ENCODE results near the gene IL36B. TPM values are rescaled to one million over a fixed set of nuclear protein-coding genes. Genes with fewer than 3 reads are reported as not detected.

The IL36B gene
- total RNA-seq, 1 donor from 2014 or later = not detected

DNA sequence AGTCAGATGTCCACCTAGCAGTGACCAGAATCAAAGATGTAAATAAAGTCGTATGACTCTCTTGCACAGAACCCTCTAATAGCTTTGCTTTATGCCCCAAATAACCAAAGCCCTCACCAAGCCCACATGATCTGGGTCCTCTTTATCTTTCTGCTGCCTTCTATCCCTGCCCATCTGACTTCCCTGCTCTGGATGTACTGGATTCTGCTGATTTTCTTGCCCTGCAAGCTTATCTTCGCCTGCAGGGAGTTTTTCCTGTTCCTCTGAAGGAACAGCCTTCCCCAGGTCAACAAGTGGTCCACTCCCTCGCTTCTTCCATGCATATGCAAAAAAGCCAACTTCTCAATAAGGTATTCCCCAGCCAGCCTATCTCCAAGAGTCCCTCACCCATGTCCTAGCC is 18.7 kb downstream of the IL36B start:
- no peak for FAIRE-seq
- no peak overlapping the region for H3K4me3 ChIP-seq (ENCODE audit: low read depth, low read length)
- H3K36me3 ChIP-seq (ENCODE audit: control insufficient read depth, insufficient read depth, low read length) = no peaks in the 10 kb centered on the region
- DNase-seq (ENCODE audit: low read depth) = no peak
- TF ChIP-seq, protein P1, sequence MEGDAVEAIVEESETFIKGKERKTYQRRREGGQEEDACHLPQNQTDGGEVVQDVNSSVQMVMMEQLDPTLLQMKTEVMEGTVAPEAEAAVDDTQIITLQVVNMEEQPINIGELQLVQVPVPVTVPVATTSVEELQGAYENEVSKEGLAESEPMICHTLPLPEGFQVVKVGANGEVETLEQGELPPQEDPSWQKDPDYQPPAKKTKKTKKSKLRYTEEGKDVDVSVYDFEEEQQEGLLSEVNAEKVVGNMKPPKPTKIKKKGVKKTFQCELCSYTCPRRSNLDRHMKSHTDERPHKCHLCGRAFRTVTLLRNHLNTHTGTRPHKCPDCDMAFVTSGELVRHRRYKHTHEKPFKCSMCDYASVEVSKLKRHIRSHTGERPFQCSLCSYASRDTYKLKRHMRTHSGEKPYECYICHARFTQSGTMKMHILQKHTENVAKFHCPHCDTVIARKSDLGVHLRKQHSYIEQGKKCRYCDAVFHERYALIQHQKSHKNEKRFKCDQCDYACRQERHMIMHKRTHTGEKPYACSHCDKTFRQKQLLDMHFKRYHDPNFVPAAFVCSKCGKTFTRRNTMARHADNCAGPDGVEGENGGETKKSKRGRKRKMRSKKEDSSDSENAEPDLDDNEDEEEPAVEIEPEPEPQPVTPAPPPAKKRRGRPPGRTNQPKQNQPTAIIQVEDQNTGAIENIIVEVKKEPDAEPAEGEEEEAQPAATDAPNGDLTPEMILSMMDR (IDR thresholded peaks at IDR 0.05; ENCODE audit: insufficient read depth, low read length, severe bottlenecking) = no peak
- peaks cover 4% of the 10 kb centered on the region for H3K27me3 ChIP-seq (ENCODE audit: control insufficient read depth, insufficient read depth, low read length)

DNA sequence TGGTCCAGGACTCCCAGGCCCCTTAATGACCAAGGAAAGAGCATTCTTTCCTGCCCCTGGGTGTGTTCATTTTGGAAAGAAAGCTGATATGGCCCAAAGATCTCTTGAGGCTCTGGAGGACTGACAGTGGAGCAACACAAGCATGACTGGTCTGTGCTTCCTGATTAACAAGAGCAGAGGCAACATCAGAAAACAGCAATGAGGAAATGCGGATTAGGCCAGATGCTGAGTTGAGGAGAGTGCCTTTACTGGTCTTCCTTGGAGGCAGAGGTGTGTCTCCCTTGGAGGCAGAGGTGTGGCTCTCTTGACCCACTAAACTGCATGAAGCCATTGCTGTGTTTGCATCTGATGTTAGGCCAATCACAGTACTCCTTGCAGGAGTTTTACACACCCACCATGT is 19.9 kb downstream of the IL36B start:
- no peaks in the 10 kb centered on the region for H3K36me3 ChIP-seq (ENCODE audit: control insufficient read depth, insufficient read depth, low read length)
- DNase-seq (ENCODE audit: low read depth) (peak; percentile 16), FAIRE-seq (no peak)
- TF ChIP-seq, protein P1 (IDR thresholded peaks at IDR 0.05; ENCODE audit: insufficient read depth, low read length, severe bottlenecking) = no peak
- H3K27me3 ChIP-seq (ENCODE audit: control insufficient read depth, insufficient read depth, low read length) = peaks cover 7% of the 10 kb centered on the region
- no peak overlapping the region for H3K4me3 ChIP-seq (ENCODE audit: low read depth, low read length)

DNA sequence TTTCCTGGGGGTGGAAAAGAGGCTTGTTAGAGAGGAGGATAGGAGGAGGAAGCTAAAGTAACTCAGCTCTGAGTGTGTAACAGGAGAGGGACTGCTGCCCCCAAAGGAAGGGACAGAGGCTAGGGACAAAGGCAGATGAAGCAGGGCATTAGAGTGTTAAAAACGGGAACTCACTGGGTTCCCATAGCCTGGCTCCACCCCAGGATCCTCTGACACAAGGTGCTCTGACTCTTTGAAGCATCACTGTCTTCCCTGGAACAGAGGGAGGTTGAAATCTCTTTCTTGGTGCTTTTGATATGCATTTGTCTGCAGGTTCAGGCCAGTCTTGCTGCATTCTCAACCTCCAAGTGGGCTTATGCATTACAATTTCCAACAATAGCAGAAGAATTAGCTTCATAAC is 24.6 kb downstream of the IL36B start:
- H3K4me3 ChIP-seq (ENCODE audit: low read depth, low read length) = no peak overlapping the region
- H3K36me3 ChIP-seq (ENCODE audit: control insufficient read depth, insufficient read depth, low read length) = no peaks in the 10 kb centered on the region
- TF ChIP-seq, protein P1 (IDR thresholded peaks at IDR 0.05; ENCODE audit: insufficient read depth, low read length, severe bottlenecking) = no peak
- peaks cover 9% of the 10 kb centered on the region for H3K27me3 ChIP-seq (ENCODE audit: control insufficient read depth, insufficient read depth, low read length)
- peak; percentile 62 for FAIRE-seq
- DNase-seq (ENCODE audit: low read depth) = no peak

DNA sequence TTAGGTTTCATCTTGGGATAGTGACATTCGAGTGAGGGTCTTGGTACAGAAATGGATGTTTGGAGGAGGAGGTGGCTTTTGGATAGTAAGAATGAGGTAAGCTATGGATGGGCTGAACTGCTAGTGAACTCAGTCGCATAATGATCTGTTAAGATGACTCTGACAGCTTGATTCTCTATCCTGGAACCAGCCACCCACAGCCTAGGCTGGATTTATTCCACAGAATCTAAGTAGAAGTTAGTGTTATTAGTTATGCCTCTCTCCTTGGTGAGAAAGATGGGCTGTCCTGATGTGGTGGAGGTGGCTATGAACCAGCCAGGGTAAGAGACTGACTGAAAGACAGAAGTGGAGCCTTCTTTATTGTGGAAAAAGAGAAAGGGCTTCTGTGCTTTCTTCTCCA is 25.0 kb downstream of the IL36B start:
- H3K4me3 ChIP-seq (ENCODE audit: low read depth, low read length) = no peak overlapping the region
- no peak for FAIRE-seq

DNA sequence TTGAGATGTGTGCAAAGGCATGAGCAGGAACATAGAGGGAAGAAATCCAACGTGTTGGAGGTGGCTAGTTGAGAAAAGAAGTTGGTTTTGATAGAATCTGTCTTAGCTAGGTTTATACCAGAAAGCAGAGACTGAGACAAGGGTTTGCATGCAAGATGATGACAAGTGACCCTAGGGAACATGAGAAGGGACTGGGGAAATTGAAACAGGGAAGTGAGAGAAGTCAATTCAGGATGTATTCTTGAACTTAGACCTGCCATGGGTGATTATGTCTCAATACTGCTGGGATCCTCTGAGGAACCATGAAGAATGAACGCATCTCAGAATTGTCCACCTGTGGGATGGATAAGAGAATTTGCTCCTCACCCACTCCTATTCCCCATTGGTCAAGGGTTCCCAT is 26.9 kb downstream of the IL36B start:
- TF ChIP-seq, protein P1 (IDR thresholded peaks at IDR 0.05; ENCODE audit: insufficient read depth, low read length, severe bottlenecking) = no peak
- FAIRE-seq (no peak), DNase-seq (ENCODE audit: low read depth) (no peak)
- no peak overlapping the region for H3K4me3 ChIP-seq (ENCODE audit: low read depth, low read length)
- peaks cover 7% of the 10 kb centered on the region for H3K27me3 ChIP-seq (ENCODE audit: control insufficient read depth, insufficient read depth, low read length)
- no peaks in the 10 kb centered on the region for H3K36me3 ChIP-seq (ENCODE audit: control insufficient read depth, insufficient read depth, low read length)

More for the DNA sequence above, 25.0 kb downstream of the IL36B start:
- TF ChIP-seq, protein P1 (IDR thresholded peaks at IDR 0.05; ENCODE audit: insufficient read depth, low read length, severe bottlenecking) = no peak
- no peak for DNase-seq (ENCODE audit: low read depth)
- Histone ChIP-seq H3K36me3 (ENCODE audit: control insufficient read depth, insufficient read depth, low read length) (no peaks in the 10 kb centered on the region), H3K27me3 (ENCODE audit: control insufficient read depth, insufficient read depth, low read length) (peaks cover 9% of the 10 kb centered on the region)

DNA sequence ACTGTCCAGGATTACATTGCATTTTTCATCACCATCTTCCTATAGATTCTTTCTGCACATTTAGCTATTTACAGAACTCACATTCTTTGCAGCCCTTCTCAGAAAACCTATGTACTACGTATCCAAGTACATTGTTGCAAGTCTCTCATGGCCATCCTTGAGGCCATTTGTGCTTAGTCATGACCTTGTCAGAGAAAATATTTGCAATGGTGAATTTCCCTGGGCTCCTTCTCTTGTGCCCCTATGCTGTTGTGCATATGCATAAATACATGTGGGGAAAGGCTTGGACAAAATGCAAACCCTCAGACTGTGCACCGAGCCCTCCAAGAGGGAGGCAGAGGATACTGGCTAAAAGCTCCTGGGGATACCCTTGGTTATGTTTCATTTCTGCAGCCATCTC is 27.9 kb downstream of the IL36B start:
- FAIRE-seq = no peak
- DNase-seq (ENCODE audit: low read depth) = no peak
- peaks cover 5% of the 10 kb centered on the region for H3K27me3 ChIP-seq (ENCODE audit: control insufficient read depth, insufficient read depth, low read length)

More for the DNA sequence above, 27.9 kb downstream of the IL36B start:
- Histone ChIP-seq H3K4me3 (ENCODE audit: low read depth, low read length) (no peak overlapping the region), H3K36me3 (ENCODE audit: control insufficient read depth, insufficient read depth, low read length) (no peaks in the 10 kb centered on the region)
- TF ChIP-seq, protein P1 (IDR thresholded peaks at IDR 0.05; ENCODE audit: insufficient read depth, low read length, severe bottlenecking) = no peak
